Psoas muscle (tissue), 8 donors: ENCODE results near the gene PIEZO1. TPM values are rescaled to one million over a fixed set of nuclear protein-coding genes. Genes with fewer than 3 reads are reported as not detected.

Experiments
- ATAC-seq, 4 donors: fragments of 200-7000 bp; cut with Tn5 transposase; one replicate each; pipeline ENCODE4 v1.9.1; 2020; ENCODE audit warnings: moderate library complexity in 3 of 4, mild to moderate bottlenecking in 2 of 4
- DNase-seq, 2 donors: peaks; one replicate each; pipeline ENCODE4 v3.0.0-alpha.2; 2020
- H3K27ac ChIP-seq: fragments of 200-600 bp; one replicate; pipeline ENCODE4 v1.8.0; 2022
- H3K27me3 ChIP-seq, 3 donors: fragments of 200-600 bp in 1 of 3; one replicate each; pipeline versions ENCODE4 v1.6.1 to v1.8.0; 2013 to 2022; ENCODE audit warnings: low read length in 2 of 3, mild to moderate bottlenecking in 2 of 3, moderate library complexity in 1 of 3; ENCODE audit not compliant: insufficient read depth in 3 of 3
- H3K36me3 ChIP-seq, 2 donors: fragments of 200-600 bp in 1 of 2; one replicate each; pipeline versions ENCODE4 v1.6.1 to v1.8.0; 2013 to 2022; ENCODE audit warnings: low read depth in 1 of 2, mild to moderate bottlenecking in 1 of 2, moderate library complexity in 1 of 2; ENCODE audit not compliant: insufficient read depth in 1 of 2
- H3K4me1 ChIP-seq: fragments of 200-600 bp; one replicate; pipeline ENCODE4 v1.8.0; 2022
- H3K4me3 ChIP-seq: fragments of 200-600 bp; one replicate; pipeline ENCODE4 v1.8.0; 2022; ENCODE audit warnings: mild to moderate bottlenecking
- H3K9me3 ChIP-seq: fragments of 200-600 bp; one replicate; pipeline ENCODE4 v1.8.0; 2022
- WGBS, 3 donors: extraction: QIAGEN DNeasy Blood & Tissue Kit; methylation state at CpG; one replicate each; pipeline versions ENCODE4 v1.1.6 to v1.1.7; 2013; 5-methylcytosine and 5-hydroxymethylcytosine counted together
- intact Hi-C, 2 donors: fragments of 100-400 bp; cut with DNase I; formaldehyde crosslinking; loops; one replicate each; pipeline versions ENCODE4 v1.11.0 to v1.14.2; 2022
- polyA plus RNA-seq, 3 donors: library from polyadenylated mRNA; stranded (reverse); fragments of 200-250 nt; gene quantifications; one replicate each; pipeline ENCODE4 v1.2.3, GENCODE V29; 2013
- total RNA-seq, 4 donors: library from RNA; stranded (reverse); fragmentation: NEBNext Ultra II Directional in 2 of 4; extraction: Animal tissue kit (Norgen Biotek cat#: 25700) in 2 of 4; gene quantifications; one replicate each; pipeline versions ENCODE4 v1.2.1 to v1.2.4, GENCODE V29; 2021 to 2023
- TF ChIP-seq, protein P1 (sequence below): fragments of 200-600 bp; IDR thresholded peaks from one replicate; pipeline ENCODE4 v1.8.0; 2022; ENCODE audit warnings: antibody characterized with exemption
- donor health status: healthy with polysubstance abuse.
- donor health status: DM: no; HTN: no; CAD: no; lungs with moderate emphysema.
- donor health status: Bipolar disorder and iron deficiency.
- donor health status: healthy.
- donor health status: DM: yes; HTN: yes; CAD: no.
- donor health status: DM: no; HTN: no; CAD: no.
- donor health status: DM: no; HTN: no; CAD: no.
- donor health status: DM: yes; HTN: yes; CAD: no.

The PIEZO1 gene
- total and polyA plus RNA-seq, 7 donors: 7.2 to 26.8 (median 10.2) TPM

DNA sequence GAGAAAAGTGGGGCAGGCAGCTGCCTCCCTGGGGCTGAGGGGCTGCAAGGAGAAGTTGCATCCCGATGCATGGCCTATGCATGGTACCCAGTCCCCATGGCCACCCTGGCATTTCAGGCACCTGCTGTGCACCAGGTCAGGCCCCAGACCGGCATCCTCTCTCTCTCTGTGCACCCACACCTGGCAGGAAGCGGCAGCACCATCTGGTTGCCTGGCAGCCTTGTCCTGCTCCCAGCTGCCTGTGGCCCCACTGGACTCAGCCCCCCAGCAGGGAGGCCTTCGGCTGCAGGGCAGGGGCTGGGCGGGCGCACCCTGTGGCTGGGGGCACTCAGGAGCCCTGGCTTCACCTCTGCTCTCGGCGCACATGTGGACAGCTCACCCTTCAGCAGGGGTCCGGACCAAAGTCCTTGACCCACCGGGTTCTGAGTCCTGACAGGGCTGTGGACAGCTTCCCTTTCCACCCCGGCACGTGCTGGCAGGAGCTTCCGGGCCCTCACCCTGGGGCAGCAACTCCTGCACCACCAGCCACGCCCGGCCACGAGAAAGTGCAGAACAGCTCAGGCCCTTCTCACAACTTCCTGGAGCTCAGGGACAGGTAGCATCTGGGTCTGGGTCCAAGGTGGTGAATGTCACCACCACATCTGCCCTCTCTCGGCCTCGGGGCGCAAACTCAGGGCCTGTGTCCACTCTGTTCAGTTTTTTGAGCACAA, 42.0 kb downstream of the PIEZO1 start:
- no peak for DNase-seq
- Histone ChIP-seq H3K9me3 (no peaks in the 10 kb centered on the region), H3K4me1 (no peaks in the 10 kb centered on the region), H3K27me3 (peaks cover 0 to 9% (median 3%) of the 10 kb centered on the region in 3 donors), H3K27ac (no peak overlapping the region), H3K36me3 (peaks cover 0 to 4% of the 10 kb centered on the region in 2 donors), H3K4me3 (no peak overlapping the region)
- TF ChIP-seq, protein P1, sequence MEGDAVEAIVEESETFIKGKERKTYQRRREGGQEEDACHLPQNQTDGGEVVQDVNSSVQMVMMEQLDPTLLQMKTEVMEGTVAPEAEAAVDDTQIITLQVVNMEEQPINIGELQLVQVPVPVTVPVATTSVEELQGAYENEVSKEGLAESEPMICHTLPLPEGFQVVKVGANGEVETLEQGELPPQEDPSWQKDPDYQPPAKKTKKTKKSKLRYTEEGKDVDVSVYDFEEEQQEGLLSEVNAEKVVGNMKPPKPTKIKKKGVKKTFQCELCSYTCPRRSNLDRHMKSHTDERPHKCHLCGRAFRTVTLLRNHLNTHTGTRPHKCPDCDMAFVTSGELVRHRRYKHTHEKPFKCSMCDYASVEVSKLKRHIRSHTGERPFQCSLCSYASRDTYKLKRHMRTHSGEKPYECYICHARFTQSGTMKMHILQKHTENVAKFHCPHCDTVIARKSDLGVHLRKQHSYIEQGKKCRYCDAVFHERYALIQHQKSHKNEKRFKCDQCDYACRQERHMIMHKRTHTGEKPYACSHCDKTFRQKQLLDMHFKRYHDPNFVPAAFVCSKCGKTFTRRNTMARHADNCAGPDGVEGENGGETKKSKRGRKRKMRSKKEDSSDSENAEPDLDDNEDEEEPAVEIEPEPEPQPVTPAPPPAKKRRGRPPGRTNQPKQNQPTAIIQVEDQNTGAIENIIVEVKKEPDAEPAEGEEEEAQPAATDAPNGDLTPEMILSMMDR: no peak
- 70 to 79% (median 78%) methylated on average over 18 to 19 of the region's 19 CpGs for WGBS, 3 donors
- no peak for ATAC-seq
- intact Hi-C loops: loop anchor here (2.0 to 5.0 kb wide), 2 partner anchors 38 to 44 kb away; partner anchors contain the start of gene PIEZO1 (in 1 of the 2)

- WGBS, 3 donors: 84 to 89% (median 86%) methylated on average over 13 to 17 of the region's 17 CpGs
- Histone ChIP-seq H3K36me3 (peaks cover 0 to 4% of the 10 kb centered on the region in 2 donors), H3K27ac (no peak overlapping the region), H3K9me3 (no peaks in the 10 kb centered on the region), H3K4me3 (no peak overlapping the region), H3K27me3 (peaks cover 0 to 6% (median 3%) of the 10 kb centered on the region in 3 donors), H3K4me1 (no peaks in the 10 kb centered on the region)
- no peak for ATAC-seq
- TF ChIP-seq, protein P1: no peak
- DNase-seq: no peak
- intact Hi-C loops: loop anchor here in 1 of 2 donors (5.0 kb wide), 1 partner anchor 46 kb away; the partner anchor contains the start of gene PIEZO1
Measured at GRCh38 chr16:88741368-88741767, 43.7 kb downstream of the PIEZO1 start.

DNA sequence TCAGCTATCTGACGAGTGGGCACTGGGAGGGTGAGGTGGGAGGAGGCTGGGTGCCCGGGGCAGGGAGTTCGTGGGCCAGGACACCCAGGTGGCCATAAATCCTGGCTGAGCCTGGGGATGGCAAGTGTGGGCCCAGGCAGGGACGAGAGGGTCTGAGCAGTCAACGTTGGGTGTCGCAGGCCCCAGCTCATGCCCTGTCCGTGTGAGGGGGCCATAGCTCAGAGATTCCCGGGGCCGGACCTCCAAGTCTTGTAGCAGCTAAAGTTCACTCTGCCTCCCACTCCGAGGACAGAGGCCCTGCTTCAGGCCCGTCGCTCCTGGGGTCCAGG, 44.3 kb downstream of the PIEZO1 start:
- H3K4me3 ChIP-seq: no peak overlapping the region
- peaks cover 0 to 6% (median 3%) of the 10 kb centered on the region in 3 donors for H3K27me3 ChIP-seq
- H3K27ac ChIP-seq: no peak overlapping the region
- no peak for DNase-seq
- peaks cover 0 to 4% of the 10 kb centered on the region in 2 donors for H3K36me3 ChIP-seq
- TF ChIP-seq, protein P1: no peak
- no peak for ATAC-seq
- no peaks in the 10 kb centered on the region for H3K9me3 ChIP-seq
- H3K4me1 ChIP-seq: no peaks in the 10 kb centered on the region
- 76 to 88% (median 83%) methylated on average over 12 of the region's 12 CpGs for WGBS, 3 donors
- intact Hi-C loops: loop anchor here in 1 of 2 donors (5.0 kb wide), 1 partner anchor 47 kb away; the partner anchor contains the start of gene PIEZO1

DNA sequence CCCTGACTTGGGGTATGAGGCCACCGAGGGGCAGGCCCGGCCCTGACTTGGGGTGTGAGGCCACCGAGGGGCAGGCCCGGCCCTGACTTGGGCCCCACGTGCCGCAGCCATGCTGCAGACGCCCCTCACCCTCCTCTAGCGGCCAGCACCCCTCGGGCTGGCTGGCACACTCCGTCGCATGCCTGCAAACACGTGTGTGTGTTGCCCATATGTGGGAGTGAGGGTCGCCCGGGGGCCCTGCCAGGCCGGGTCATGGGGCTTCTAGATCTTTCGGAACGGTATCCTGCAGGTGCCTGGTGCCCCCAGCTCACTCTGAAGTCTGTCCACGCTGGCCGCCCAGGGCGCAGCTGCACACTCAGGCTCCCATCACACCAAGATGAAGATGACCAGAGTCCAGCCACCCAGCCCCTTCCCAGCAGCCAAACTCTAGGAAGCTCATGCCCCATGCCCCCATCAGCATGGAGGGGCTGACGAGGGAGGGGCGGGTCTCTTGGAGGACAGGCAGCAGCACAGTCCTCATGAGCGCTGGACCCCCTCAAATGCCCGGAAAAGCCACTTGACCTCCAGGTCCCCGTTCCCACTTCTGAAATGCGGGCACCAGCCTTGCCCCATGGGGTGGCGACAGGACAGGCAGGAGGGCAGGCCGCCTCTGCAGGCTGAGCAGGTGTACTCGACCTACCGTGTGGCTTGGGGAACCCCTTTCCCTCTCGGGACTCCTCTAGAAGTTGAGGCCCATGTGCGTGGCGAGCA, 44.9 kb downstream of the PIEZO1 start:
- no peaks in the 10 kb centered on the region for H3K4me1 ChIP-seq
- peaks cover 0 to 4% of the 10 kb centered on the region in 2 donors for H3K36me3 ChIP-seq
- 61 to 75% (median 70%) methylated on average over 25 to 33 of the region's 33 CpGs for WGBS, 3 donors

More for the DNA sequence above, 44.9 kb downstream of the PIEZO1 start:
- Histone ChIP-seq H3K9me3 (no peaks in the 10 kb centered on the region), H3K27ac (no peak overlapping the region), H3K4me3 (no peak overlapping the region), H3K27me3 (peaks cover 0 to 6% (median 3%) of the 10 kb centered on the region in 3 donors)
- TF ChIP-seq, protein P1: no peak
- DNase-seq (no peak), ATAC-seq (no peak)
- intact Hi-C loops: loop anchor here (2.0 to 5.0 kb wide), 4 partner anchors 47 to 472 kb away; partner anchors contain the start of gene PIEZO1 (in 1 of the 2)
